ENCODE results near the gene CYP11A1.

- TF ChIP-seq CTCF (IDR thresholded peaks at IDR 0.05): no peak
- no peak for TF ChIP-seq POLR2A (IDR thresholded peaks at IDR 0.05)
These were observed 71.6 kb downstream of the CYP11A1 start for GRCh38 chr15:74295800-74296199.
